ENCODE data around the gene ENTPD3.

Gene ENTPD3

DNA sequence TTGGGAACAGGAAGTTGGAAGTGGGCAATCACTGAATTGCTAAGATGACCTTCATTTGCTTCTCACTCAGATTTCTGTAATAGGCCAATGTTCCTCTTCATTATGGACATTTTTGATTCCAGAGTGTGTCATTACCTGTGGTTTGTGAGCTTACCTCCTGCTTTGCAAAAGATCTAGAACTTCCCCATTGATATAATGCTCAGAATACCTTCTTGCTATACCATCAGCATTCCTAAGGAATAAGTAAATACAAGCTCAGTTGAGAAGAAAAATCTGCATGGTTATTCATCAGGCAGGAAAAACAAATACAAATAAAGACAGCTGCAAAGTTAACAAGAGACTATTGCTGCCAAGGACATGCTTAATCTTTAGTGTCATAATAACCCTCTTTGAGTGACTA, 64.6 kb downstream of the ENTPD3 start:
- TF ChIP-seq TCF4 (CRISPR knock-in tag; IDR thresholded peaks at IDR 0.05; ENCODE audit: borderline replicate concordance), result no peak
- TF ChIP-seq RARB (CRISPR knock-in tag; IDR thresholded peaks at IDR 0.05), result no peak
- TF ChIP-seq, protein P1, sequence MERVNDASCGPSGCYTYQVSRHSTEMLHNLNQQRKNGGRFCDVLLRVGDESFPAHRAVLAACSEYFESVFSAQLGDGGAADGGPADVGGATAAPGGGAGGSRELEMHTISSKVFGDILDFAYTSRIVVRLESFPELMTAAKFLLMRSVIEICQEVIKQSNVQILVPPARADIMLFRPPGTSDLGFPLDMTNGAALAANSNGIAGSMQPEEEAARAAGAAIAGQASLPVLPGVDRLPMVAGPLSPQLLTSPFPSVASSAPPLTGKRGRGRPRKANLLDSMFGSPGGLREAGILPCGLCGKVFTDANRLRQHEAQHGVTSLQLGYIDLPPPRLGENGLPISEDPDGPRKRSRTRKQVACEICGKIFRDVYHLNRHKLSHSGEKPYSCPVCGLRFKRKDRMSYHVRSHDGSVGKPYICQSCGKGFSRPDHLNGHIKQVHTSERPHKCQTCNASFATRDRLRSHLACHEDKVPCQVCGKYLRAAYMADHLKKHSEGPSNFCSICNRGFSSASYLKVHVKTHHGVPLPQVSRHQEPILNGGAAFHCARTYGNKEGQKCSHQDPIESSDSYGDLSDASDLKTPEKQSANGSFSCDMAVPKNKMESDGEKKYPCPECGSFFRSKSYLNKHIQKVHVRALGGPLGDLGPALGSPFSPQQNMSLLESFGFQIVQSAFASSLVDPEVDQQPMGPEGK (CRISPR knock-in tag; IDR thresholded peaks at IDR 0.05; ENCODE audit: borderline replicate concordance), result no peak
- no peak for ATAC-seq

DNA sequence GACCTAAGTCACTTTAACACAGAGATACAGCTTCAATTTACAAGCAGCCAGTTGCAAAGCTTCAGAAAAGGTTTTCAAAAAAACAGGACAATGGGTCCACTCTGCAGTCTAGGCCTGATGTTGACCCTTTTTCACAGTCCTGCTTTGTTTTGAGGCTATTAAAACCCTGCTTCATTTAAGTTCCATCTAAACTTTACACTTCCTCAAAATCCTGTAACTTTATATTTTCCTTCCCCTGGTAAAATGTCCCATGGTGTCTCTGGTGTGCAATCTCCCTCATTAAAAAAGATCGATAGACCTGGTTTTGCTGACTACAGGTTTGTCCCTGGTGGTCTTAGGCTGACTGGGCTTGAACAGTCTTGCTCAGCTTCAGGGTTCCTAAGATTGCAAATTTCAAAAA, 65.1 kb downstream of the ENTPD3 start:
- ATAC-seq, result no peak

DNA sequence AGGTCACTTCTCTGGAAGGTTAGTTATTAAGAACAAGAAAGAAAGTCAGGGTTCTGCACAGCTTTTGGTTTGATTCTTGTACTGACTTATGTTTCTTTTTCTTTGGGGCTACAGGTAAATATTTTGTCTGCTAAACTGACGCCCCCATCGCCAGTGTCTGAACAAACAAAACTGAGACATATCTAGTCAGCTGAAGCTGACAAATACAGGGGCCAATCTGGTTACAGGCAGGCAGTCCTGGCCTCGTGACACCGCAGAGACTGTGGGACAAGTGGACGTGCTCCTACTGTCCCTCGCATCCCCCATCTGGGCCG, 65.5 kb downstream of the ENTPD3 start:
- TF ChIP-seq, protein P2, sequence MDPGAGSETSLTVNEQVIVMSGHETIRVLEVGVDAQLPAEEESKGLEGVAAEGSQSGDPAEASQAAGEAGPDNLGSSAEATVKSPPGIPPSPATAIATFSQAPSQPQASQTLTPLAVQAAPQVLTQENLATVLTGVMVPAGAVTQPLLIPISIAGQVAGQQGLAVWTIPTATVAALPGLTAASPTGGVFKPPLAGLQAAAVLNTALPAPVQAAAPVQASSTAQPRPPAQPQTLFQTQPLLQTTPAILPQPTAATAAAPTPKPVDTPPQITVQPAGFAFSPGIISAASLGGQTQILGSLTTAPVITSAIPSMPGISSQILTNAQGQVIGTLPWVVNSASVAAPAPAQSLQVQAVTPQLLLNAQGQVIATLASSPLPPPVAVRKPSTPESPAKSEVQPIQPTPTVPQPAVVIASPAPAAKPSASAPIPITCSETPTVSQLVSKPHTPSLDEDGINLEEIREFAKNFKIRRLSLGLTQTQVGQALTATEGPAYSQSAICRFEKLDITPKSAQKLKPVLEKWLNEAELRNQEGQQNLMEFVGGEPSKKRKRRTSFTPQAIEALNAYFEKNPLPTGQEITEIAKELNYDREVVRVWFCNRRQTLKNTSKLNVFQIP (CRISPR knock-in tag; IDR thresholded peaks at IDR 0.05; ENCODE audit: borderline replicate concordance, low read depth), result no peak
- no peak for TF ChIP-seq ZNF565 (CRISPR knock-in tag; conservative IDR thresholded peaks at IDR 0.05; ENCODE audit: low read depth)
- TF ChIP-seq ZC3H10 (CRISPR knock-in tag; IDR thresholded peaks at IDR 0.05), result no peak
- TF ChIP-seq, protein P3, sequence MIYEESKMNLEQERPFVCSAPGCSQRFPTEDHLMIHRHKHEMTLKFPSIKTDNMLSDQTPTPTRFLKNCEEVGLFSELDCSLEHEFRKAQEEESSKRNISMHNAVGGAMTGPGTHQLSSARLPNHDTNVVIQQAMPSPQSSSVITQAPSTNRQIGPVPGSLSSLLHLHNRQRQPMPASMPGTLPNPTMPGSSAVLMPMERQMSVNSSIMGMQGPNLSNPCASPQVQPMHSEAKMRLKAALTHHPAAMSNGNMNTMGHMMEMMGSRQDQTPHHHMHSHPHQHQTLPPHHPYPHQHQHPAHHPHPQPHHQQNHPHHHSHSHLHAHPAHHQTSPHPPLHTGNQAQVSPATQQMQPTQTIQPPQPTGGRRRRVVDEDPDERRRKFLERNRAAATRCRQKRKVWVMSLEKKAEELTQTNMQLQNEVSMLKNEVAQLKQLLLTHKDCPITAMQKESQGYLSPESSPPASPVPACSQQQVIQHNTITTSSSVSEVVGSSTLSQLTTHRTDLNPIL (CRISPR knock-in tag; IDR thresholded peaks at IDR 0.05; ENCODE audit: low read depth), result no peak
- no peak for TF ChIP-seq TCF4 (CRISPR knock-in tag; IDR thresholded peaks at IDR 0.05; ENCODE audit: borderline replicate concordance)
- TF ChIP-seq GLIS3 (CRISPR knock-in tag; IDR thresholded peaks at IDR 0.05), result no peak
- TF ChIP-seq, protein P4, sequence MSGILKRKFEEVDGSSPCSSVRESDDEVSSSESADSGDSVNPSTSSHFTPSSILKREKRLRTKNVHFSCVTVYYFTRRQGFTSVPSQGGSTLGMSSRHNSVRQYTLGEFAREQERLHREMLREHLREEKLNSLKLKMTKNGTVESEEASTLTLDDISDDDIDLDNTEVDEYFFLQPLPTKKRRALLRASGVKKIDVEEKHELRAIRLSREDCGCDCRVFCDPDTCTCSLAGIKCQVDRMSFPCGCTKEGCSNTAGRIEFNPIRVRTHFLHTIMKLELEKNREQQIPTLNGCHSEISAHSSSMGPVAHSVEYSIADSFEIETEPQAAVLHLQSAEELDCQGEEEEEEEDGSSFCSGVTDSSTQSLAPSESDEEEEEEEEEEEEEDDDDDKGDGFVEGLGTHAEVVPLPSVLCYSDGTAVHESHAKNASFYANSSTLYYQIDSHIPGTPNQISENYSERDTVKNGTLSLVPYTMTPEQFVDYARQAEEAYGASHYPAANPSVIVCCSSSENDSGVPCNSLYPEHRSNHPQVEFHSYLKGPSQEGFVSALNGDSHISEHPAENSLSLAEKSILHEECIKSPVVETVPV (CRISPR knock-in tag; IDR thresholded peaks at IDR 0.05), result no peak
- no peak for TF ChIP-seq TOX (CRISPR knock-in tag; IDR thresholded peaks at IDR 0.05; ENCODE audit: borderline replicate concordance)
- TF ChIP-seq CSDC2 (CRISPR knock-in tag; IDR thresholded peaks at IDR 0.05), result no peak
- no peak for TF ChIP-seq RARB (CRISPR knock-in tag; IDR thresholded peaks at IDR 0.05)
- no peak for TF ChIP-seq ZNF8 (CRISPR knock-in tag; IDR thresholded peaks at IDR 0.05)
- ATAC-seq, result no peak

More for the DNA sequence above, 65.1 kb downstream of the ENTPD3 start:
- TF ChIP-seq CSDC2 (CRISPR knock-in tag; IDR thresholded peaks at IDR 0.05) (no peak), ZNF565 (CRISPR knock-in tag; conservative IDR thresholded peaks at IDR 0.05; ENCODE audit: low read depth) (no peak)

DNA sequence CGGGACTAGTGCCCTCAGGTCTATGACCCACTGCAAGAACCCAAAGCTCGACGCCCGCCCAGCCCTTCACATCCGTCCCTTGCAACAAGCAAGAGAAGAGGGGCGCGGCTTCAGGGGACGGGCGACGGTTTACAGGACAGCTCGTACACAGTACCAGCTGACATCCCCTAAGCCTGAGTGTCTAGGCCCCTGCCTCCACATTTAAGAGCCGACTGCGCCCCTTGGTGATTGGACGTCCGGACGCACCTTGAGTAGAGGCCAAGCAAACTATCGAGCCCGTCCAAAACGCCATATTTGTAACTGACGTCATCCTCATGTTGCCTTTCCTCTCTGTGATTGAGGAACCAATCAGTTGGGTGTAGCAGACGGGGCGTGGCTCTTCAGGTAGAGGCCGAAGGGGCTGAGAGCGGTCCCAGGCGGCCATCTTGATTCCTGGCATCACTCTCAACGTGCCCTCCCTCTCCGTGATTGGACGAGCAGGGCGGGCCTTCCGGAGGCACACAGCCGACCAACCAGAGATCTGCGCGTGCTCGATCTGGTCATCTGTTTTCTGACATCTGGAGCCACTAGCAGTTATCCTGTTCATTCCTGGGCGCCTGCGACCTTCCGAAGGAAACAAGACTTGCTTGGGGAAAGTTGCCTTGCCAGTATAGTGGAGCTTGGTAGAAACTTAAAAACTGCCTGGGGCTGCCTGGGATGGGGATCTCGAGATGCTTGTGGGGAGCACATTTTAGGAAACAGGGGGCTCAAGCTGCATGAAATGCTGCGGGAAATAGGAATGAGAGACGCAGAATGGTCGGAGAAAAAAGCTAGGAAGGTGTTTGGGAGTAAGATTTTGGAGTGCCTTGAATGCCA, 66.1 kb downstream of the ENTPD3 start:
- 0 out of 2 replicates have a peak, but pooled peaks have one; percentile 3 for TF ChIP-seq ZFP30 (CRISPR knock-in tag; IDR thresholded peaks at IDR 0.05)
- TF ChIP-seq, protein P5, sequence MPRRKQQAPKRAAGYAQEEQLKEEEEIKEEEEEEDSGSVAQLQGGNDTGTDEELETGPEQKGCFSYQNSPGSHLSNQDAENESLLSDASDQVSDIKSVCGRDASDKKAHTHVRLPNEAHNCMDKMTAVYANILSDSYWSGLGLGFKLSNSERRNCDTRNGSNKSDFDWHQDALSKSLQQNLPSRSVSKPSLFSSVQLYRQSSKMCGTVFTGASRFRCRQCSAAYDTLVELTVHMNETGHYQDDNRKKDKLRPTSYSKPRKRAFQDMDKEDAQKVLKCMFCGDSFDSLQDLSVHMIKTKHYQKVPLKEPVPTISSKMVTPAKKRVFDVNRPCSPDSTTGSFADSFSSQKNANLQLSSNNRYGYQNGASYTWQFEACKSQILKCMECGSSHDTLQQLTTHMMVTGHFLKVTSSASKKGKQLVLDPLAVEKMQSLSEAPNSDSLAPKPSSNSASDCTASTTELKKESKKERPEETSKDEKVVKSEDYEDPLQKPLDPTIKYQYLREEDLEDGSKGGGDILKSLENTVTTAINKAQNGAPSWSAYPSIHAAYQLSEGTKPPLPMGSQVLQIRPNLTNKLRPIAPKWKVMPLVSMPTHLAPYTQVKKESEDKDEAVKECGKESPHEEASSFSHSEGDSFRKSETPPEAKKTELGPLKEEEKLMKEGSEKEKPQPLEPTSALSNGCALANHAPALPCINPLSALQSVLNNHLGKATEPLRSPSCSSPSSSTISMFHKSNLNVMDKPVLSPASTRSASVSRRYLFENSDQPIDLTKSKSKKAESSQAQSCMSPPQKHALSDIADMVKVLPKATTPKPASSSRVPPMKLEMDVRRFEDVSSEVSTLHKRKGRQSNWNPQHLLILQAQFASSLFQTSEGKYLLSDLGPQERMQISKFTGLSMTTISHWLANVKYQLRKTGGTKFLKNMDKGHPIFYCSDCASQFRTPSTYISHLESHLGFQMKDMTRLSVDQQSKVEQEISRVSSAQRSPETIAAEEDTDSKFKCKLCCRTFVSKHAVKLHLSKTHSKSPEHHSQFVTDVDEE (CRISPR knock-in tag; IDR thresholded peaks at IDR 0.05), result peak; percentile 41; the same call in 1 of the 2 replicates
- TF ChIP-seq, protein P4 (CRISPR knock-in tag; IDR thresholded peaks at IDR 0.05), result no peak
- peak; percentile 55; the same call in 1 of the 2 replicates for TF ChIP-seq TCF4 (CRISPR knock-in tag; IDR thresholded peaks at IDR 0.05; ENCODE audit: borderline replicate concordance)
- TF ChIP-seq ZFP3 (CRISPR knock-in tag; IDR thresholded peaks at IDR 0.05), result peak; percentile 70; the same call in 1 of the 2 replicates
- TF ChIP-seq OSR1 (CRISPR knock-in tag; IDR thresholded peaks at IDR 0.05), result no peak
- TF ChIP-seq ISL1 (CRISPR knock-in tag; IDR thresholded peaks at IDR 0.05), result no peak
- TF ChIP-seq RARB (CRISPR knock-in tag; IDR thresholded peaks at IDR 0.05), result no peak
- ATAC-seq, result peak; percentile 96

Data from SK-N-SH treated with all-trans-retinoic acid at 6 μM for 48 hours (cell line).